Breast epithelium (tissue), 3 donors: ENCODE measurements around the gene NRG3.

Experiments
- POLR2A ChIP-seq: fragments of 450-650 bp; IDR thresholded peaks from one replicate; pipeline ENCODE4 v1.6.1; 2016; ENCODE audit warnings: antibody characterized with exemption, mild to moderate bottlenecking, moderate library complexity
- POLR2AphosphoS5 ChIP-seq, 3 donors: sonication (generic); formaldehyde crosslinking; IDR thresholded peaks; one replicate each; pipeline ENCODE4 v1.6.1; 2017; ENCODE audit warnings: antibody characterized with exemption in 3 of 3
- TF ChIP-seq, protein P1 (sequence below), 3 donors: fragments of 450-650 bp; IDR thresholded peaks; one replicate each; pipeline ENCODE4 v1.5.1; 2016 to 2017; ENCODE audit warnings: antibody characterized with exemption in 3 of 3, mild to moderate bottlenecking in 3 of 3, moderate library complexity in 3 of 3

DNA sequence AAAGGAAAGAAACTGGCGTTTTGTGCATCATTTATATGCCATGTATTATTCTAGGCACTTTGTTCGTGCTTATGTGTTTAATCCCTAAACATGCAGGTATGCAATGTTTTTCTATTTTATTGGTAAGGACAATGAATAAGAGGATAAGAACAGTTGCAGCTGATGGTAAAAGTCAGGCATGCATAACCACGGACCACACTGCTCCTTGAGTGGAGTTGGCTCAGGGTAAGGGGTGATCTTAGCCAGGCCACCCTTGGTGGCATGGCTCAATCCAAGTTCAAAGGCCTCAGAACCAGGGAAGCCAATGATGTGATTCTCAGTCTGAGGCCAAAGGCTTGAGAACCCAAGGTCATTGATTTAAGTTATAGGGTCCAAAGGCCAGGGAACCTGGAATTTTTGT, 1068.1 kb downstream of the NRG3 start:
- TF ChIP-seq POLR2A (no peak), POLR2AphosphoS5 (IDR thresholded peaks at IDR 0.05) (no peak)
- TF ChIP-seq, protein P1, sequence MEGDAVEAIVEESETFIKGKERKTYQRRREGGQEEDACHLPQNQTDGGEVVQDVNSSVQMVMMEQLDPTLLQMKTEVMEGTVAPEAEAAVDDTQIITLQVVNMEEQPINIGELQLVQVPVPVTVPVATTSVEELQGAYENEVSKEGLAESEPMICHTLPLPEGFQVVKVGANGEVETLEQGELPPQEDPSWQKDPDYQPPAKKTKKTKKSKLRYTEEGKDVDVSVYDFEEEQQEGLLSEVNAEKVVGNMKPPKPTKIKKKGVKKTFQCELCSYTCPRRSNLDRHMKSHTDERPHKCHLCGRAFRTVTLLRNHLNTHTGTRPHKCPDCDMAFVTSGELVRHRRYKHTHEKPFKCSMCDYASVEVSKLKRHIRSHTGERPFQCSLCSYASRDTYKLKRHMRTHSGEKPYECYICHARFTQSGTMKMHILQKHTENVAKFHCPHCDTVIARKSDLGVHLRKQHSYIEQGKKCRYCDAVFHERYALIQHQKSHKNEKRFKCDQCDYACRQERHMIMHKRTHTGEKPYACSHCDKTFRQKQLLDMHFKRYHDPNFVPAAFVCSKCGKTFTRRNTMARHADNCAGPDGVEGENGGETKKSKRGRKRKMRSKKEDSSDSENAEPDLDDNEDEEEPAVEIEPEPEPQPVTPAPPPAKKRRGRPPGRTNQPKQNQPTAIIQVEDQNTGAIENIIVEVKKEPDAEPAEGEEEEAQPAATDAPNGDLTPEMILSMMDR (IDR thresholded peaks at IDR 0.05): no peak
